H4 (cell line): ENCODE data around the gene CARD16. TPM values are rescaled to one million over a fixed set of nuclear protein-coding genes. Genes with fewer than 3 reads are reported as not detected.

Experiments
- DNase-seq: peaks from one replicate; pipeline ENCODE4 v3.0.0-alpha.2; 2015; ENCODE audit warnings: low spot score
- total RNA-seq: library from RNA; depleted of rRNA; stranded (reverse); fragments of >200 nt; shearing (Covaris generic); gene quantifications from 2 replicates; pipeline ENCODE4 v1.2.3, GENCODE V29; 2014; rRNA removed

Gene CARD16
- total RNA-seq, 1 experiment from 2014 or later, result 80.6 TPM

DNA sequence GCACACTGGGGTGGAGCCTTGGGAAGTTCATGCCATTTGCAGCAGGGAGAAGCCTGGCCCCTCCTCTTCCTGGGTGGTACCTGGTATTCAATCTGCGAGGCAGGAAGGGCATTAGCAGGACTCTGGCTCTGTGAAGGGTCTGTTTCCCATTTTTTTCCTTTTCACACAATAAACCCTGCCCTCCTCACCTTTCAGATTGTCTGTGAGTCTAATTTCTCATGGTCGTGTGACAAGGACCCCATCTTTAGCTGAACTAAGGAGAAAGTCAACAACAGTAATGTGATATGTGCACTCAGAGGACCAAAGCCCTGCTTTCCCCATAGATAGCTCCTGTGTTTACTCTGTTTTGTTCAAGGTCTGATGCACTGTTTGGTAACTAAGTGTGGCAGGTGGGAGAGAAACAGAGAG, 50.1 kb downstream of the CARD16 start:
- DNase-seq, result no peak

DNA sequence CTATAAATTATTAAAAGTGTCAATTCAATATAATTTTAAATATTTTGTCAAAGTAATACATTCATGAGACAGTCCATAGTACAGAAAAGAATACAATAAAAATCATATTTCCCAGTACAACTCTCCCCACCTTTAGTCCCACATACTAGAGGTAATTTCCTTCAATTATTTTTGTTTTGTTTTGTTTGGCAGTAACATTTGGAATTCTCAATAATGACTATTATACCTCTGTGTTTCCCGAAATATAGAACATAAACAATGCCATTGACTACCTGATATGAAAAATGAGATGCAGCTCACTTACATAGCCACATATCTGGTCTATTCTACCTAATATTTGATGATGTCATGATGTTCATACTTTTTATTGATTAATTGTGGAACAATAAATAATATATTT, 52.4 kb downstream of the CARD16 start:
- DNase-seq, result no peak

DNA sequence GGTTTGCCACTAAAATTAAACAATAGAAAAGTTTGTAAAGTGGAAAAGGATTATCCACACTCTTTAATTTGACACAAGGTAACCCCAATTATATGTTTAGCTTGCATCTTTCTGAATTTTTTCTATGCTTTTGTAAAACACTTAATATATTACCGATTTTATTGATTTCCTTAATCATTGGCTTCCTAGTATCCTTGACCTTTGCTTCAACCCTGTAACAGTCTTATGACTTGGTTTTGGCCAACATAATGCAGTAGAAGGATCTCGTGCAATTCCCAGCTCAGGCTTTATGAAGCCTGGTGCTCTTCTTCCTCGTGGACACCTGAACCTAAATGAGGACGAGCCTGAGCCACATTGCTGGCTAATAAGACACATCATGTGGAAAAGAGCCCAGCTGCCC, 53.1 kb downstream of the CARD16 start:
- DNase-seq, result no peak

Other genes starting within 250 kb of the CARD16 start
- gene CASP12, start 146.9 kb downstream of the CARD16 start, total RNA-seq, result 0.04 TPM in 1 of 2 replicates, not detected in the other
- 264 and 319 TPM in 2 replicates for gene CASP4, start 76.8 kb downstream of the CARD16 start, total RNA-seq
- not detected in 2 replicates for gene CASP5, start 22.2 kb downstream of the CARD16 start, total RNA-seq
- 14.2 and 28.6 TPM in 2 replicates for gene CASP1, start 10.2 kb downstream of the CARD16 start, total RNA-seq
- gene CARD18, start 94.4 kb upstream of the CARD16 start, total RNA-seq, result not detected in 2 replicates